Skeletal muscle satellite cell (primary cell): ENCODE measurements around the gene SLC29A4.
"Not testable (repeated sequence)": the region's sequence is repeated elsewhere in the genome, so short reads cannot be mapped to it uniquely, and the experiment has no call there.

ENCODE experiments used
- H3K27me3 ChIP-seq: 2 replicates; pipeline ENCODE4 v1.7.0; 2013; ENCODE audit warnings: low read length; ENCODE audit not compliant: control insufficient read depth, insufficient read depth
- H3K36me3 ChIP-seq: 2 replicates; pipeline ENCODE4 v1.7.0; 2013; ENCODE audit warnings: mild to moderate bottlenecking, control low read depth, low read length; ENCODE audit not compliant: insufficient read depth
- H3K4me1 ChIP-seq: 2 replicates; pipeline ENCODE4 v1.7.0; 2013; ENCODE audit warnings: low read length; ENCODE audit not compliant: control insufficient read depth, insufficient read depth
- H3K4me2 ChIP-seq: 2 replicates; pipeline ENCODE4 v1.7.0; 2013; ENCODE audit warnings: mild to moderate bottlenecking, low read length
- H3K4me3 ChIP-seq: 2 replicates; pipeline ENCODE4 v1.7.0; 2013; ENCODE audit warnings: low read length
- H3K9ac ChIP-seq: 2 replicates; pipeline ENCODE4 v1.7.0; 2013; ENCODE audit warnings: mild to moderate bottlenecking, low read depth, low read length, moderate library complexity
- H3K9me3 ChIP-seq: replicated peaks from 2 replicates; pipeline ENCODE4 v1.7.0; 2013; ENCODE audit warnings: mild to moderate bottlenecking, control low read depth, low read length

Gene SLC29A4

DNA sequence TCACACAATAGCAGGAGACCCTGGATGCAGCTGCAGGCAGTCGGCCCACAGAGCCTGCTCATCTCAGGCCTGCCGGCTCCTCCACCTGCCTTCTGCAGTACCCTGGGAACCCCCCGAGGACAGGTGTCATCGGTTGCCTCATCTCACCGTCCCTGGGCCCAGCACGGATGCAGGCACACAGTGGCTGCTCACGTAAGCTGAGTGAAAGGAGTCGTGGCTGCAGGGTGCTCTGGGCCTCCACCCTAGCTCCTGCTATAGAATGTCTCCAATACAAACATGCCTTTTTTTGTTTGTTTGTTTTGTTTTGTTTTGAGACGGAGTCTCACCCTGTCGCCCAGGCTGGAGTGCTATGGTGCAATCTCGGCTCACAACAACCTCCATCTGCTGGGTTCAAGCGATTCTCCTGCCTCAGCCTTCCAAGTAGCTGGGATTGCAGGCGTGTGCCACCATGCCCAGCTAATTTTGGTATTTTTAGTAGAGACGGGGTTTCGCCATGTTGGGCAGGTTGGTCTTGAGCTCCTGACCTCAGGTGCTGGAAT, 22.1 kb upstream of the SLC29A4 start:
- H3K36me3 ChIP-seq, H3K4me3 ChIP-seq, H3K9ac ChIP-seq, H3K4me2 ChIP-seq, H3K4me1 ChIP-seq, H3K9me3 ChIP-seq: not testable (repeated sequence)
- H3K27me3 ChIP-seq = peaks cover 11% of the 10 kb centered on the region

- H3K4me1 ChIP-seq, H3K4me3 ChIP-seq, H3K9ac ChIP-seq, H3K36me3 ChIP-seq, H3K4me2 ChIP-seq, H3K9me3 ChIP-seq: not testable (repeated sequence)
- peaks cover 16% of the 10 kb centered on the region for H3K27me3 ChIP-seq
Observed at GRCh38 chr7:5263066-5263465, 19.7 kb upstream of the SLC29A4 start.

DNA sequence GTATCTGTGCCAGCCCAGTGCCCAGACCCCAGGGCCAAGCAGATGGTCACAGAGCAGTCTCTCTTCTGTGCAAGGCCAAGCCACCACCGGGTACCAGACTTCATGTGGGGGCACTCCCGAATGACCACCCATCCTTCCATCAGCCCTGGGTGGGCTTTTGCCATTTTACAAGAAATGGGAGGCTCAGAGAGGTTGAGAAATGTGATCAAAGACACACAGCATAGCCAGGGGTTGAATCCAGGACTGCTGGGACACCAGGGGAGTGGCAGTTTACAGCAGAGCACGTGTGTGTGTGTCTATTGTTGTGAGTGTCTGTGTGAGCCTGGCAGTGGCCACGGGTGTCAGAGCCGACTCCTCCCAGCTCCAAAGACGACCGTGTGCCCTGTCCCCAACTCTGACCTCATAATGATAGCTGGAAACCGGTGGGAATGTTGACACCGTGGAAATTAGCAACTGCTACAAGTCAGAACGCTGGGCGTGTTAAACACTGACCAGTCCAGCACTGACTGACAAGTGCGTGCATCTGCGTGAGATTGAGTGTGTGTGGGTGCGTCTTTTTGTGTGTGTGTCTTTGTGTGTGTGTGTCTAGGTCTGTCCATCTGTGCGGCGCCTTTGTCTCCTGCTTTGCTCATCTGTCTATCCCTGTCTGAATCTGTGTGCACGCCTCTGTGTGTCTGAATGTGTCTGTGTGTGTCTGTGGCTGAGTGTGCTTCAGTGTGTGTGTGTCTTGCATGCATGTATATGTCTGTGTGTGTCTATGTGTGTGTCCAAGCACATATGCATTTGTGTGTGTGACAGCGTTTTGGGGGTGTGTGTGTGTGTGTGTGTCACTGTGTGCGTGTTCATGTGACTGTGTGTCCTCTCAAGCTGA, 17.2 kb upstream of the SLC29A4 start:
- no peak overlapping the region for H3K9ac ChIP-seq
- no peaks in the 10 kb centered on the region for H3K4me1 ChIP-seq
- H3K9me3 ChIP-seq = no peaks in the 10 kb centered on the region
- peaks cover 16% of the 10 kb centered on the region for H3K27me3 ChIP-seq
- no peaks in the 10 kb centered on the region for H3K36me3 ChIP-seq
- H3K4me2 ChIP-seq = no peak overlapping the region
- H3K4me3 ChIP-seq = no peak overlapping the region

DNA sequence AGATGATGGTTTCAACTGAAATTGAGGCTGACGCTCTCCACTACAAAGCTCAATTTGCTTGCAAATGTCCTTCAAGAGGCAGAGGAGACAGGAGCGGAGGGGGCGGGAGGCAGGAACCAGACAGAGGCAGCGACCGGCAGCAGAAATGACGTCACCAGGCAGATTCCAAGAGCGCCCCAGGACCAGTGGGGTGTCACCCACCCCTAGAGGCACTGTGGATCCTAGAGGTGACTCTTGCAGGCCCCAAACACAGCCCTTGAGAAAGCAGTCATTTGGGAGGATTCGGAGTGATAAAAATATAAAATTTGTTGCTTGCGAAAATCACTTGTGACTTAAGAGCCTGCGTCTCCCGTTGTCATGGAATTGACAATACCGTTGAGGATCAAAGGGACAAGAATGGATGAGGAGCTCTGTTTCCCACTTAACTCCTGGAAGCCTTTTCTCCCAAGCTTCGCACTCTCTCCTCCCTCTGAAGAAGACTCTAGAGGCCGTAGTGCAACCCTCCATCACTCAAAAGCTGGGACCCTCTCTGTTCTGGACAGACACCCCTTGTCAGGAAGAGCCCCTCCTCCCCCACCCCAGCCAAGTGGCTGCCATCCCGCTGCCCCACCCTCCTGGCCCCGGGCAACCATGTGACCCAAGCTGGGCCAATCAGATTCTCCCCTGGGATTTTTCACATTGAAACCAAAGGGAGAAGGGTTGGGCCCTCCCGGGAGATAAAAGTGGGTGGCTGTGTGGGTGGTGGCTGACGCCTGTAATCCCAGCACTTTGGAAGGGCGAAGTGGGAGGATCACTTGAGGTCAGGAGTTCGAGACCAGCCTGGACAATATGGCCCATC, 16.3 kb upstream of the SLC29A4 start:
- Histone ChIP-seq H3K36me3 (no peaks in the 10 kb centered on the region), H3K9ac (no peak overlapping the region), H3K4me2 (no peak overlapping the region), H3K4me3 (no peak overlapping the region), H3K27me3 (peaks cover 20% of the 10 kb centered on the region), H3K9me3 (no peaks in the 10 kb centered on the region), H3K4me1 (no peaks in the 10 kb centered on the region)

DNA sequence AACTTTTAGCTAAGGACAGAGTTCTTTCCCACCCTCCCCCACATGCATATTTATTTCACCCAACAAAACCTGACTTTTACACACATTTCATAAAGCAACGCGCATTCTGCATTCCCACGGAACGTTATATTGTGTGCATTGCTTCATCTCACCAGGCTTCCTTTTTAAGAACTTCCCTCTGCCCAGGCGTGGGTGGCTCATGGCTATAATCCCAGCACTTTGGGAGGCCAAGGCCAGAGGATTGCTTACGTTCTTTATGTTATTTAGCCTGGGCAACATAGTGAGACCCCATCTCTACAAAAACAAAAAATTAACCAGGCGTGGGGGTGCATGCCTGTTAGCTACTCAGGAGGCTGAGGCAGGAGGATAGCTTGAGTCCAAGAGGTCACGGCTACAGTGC, 14.9 kb upstream of the SLC29A4 start:
- H3K27me3 ChIP-seq = peaks cover 26% of the 10 kb centered on the region
- not testable (repeated sequence) for H3K4me1 ChIP-seq, H3K4me3 ChIP-seq, H3K9me3 ChIP-seq, H3K4me2 ChIP-seq, H3K36me3 ChIP-seq, H3K9ac ChIP-seq

- H3K4me2 ChIP-seq, H3K4me3 ChIP-seq, H3K9me3 ChIP-seq, H3K9ac ChIP-seq, H3K4me1 ChIP-seq, H3K36me3 ChIP-seq: not testable (repeated sequence)
- peaks cover 33% of the 10 kb centered on the region for H3K27me3 ChIP-seq
Observed at GRCh38 chr7:5269992-5270657, 12.6 kb upstream of the SLC29A4 start.

DNA sequence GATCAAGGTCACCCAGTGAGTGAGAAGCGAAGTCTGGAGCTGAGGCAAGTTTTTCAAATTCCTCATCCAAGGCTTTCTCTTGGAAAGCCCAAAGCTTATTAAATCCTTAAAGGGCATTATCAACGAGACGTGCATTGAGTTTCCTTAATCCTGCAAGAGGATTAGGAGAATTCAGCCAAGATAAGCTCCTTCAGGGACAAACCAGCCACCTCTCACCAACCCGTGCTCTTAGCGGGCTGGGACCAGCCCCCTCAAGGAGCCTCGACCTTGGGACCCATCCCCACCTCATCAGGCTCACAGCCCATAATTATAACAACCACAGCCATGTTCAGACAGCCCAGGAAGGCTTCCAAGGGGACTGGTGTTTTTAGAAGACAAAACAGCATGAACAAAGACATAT, 12.0 kb upstream of the SLC29A4 start:
- Histone ChIP-seq H3K9ac (no peak overlapping the region), H3K9me3 (no peaks in the 10 kb centered on the region), H3K4me2 (no peak overlapping the region), H3K4me3 (no peak overlapping the region), H3K4me1 (no peaks in the 10 kb centered on the region), H3K36me3 (no peaks in the 10 kb centered on the region), H3K27me3 (peaks cover 31% of the 10 kb centered on the region)

GRCh38 chr7:5273831-5274405, 8.8 kb upstream of the SLC29A4 start:
- not testable (repeated sequence) for H3K4me1 ChIP-seq, H3K4me3 ChIP-seq, H3K36me3 ChIP-seq, H3K9ac ChIP-seq, H3K4me2 ChIP-seq, H3K9me3 ChIP-seq
- H3K27me3 ChIP-seq = peaks cover 35% of the 10 kb centered on the region

DNA sequence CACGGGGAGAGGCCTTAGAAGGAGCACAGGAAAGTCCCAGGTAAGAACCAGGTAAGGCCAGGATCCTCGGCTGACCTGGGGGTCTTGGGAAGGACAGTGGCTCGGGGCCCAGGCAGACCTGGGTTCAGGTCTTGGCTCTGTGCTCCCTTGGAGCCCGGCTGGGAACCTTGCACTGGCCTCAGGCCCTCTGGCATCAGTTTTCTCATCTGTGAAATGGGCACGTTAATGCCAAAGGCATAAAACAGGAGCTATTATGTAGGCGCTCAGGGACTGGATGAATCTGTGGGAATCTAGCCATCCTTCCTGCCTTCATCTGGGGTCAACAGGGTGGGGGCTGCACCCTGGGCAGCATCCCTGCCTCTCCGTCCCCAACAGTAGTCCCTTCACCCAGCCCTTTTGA, 8.3 kb upstream of the SLC29A4 start:
- no peak overlapping the region for H3K9ac ChIP-seq

GRCh38 chr7:5274985-5275431, 7.7 kb upstream of the SLC29A4 start:
- H3K27me3 ChIP-seq = peaks cover 39% of the 10 kb centered on the region
- H3K4me2 ChIP-seq, H3K9ac ChIP-seq, H3K36me3 ChIP-seq, H3K9me3 ChIP-seq, H3K4me1 ChIP-seq, H3K4me3 ChIP-seq: not testable (repeated sequence)

More for the DNA sequence above, 8.3 kb upstream of the SLC29A4 start:
- Histone ChIP-seq H3K9me3 (no peaks in the 10 kb centered on the region), H3K4me2 (no peak overlapping the region), H3K36me3 (no peaks in the 10 kb centered on the region), H3K4me3 (no peak overlapping the region), H3K27me3 (peaks cover 35% of the 10 kb centered on the region), H3K4me1 (no peaks in the 10 kb centered on the region)

DNA sequence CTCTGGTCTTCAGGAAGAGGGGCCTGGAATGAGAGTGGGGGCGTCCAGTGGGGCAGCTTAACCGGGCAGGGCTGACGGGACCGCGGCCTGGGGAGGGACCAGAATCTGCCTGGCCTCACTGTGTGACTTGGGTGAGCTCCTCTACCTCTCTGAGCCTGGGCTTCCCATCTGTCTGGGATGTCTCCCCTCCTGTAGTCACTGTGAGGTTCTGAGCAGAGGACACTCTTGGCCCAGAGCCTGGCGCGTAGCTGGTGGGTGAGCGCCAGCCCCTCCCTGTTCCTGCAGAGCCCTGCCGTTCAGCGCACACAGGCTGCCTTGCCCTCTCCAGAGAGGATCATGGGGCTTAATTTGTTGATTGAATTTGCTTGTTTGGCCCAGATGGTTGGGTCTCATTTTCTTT, 7.2 kb upstream of the SLC29A4 start:
- H3K27me3 ChIP-seq = peaks cover 39% of the 10 kb centered on the region
- H3K9me3 ChIP-seq, H3K4me3 ChIP-seq, H3K9ac ChIP-seq, H3K36me3 ChIP-seq, H3K4me1 ChIP-seq, H3K4me2 ChIP-seq: not testable (repeated sequence)
